Fibroblast of gingiva (primary cell): ENCODE results near the gene FEZF1.

Experiments
- DNase-seq: peaks from one replicate; pipeline ENCODE4 v3.0.0-alpha.2; 2011; ENCODE audit warnings: low read depth

FEZF1 gene

DNA sequence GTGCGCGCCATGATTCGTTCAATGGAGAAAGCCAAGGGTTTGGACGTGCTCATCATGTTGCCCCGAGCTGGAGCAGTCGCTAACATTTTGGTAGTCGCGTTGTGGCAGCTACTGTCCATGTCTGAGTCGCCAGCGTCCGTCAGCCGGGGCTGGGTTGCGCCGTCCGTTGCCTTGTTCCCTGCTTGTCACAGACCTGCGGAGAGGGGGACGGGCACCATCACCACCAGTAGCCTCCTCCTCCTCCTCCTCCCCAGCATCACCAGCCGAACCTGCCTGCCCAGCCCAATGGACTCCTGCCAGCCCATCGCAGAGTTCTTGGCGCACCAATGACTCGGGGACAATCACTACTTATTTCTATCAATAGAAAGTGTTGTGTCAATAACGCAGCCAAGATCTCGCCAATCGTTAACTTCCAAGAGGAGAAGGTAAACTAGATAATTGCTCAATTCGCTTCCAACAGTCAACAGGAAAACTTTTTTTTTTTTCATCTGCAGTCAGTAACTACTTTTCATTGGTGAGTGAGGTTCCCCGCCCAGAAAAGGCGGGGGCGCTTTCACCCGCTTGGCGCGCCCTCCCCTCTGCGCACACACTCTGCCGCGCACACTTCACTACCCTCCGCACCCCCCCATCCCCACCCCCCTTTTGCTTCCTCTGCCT is at the start of gene FEZF1:
TSS of gene FEZF1 (minus strand) at position 432 of the 657 bp plus-strand sequence. CDS start at position 119, 313 bp downstream.
- no peak for DNase-seq

DNA sequence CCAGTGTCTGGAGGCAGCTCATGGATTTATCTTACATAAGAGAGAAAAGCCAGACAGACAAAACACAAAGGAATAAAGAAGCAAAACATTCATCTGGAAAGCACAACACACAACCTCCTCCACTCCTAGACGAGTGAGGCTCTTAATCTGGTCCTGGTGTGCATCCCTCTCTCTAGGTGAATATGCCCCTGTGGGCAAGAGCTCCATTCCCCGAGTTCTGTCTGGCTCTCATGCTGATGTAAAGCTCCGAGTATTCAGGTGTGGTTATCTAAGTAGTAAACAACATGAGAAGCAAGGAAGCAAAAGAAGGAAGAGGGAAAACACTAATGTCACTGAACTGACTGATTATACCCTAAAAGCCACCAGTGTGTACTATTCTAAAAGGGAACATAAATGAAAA is 47.9 kb upstream of the FEZF1 start:
- no peak for DNase-seq

DNA sequence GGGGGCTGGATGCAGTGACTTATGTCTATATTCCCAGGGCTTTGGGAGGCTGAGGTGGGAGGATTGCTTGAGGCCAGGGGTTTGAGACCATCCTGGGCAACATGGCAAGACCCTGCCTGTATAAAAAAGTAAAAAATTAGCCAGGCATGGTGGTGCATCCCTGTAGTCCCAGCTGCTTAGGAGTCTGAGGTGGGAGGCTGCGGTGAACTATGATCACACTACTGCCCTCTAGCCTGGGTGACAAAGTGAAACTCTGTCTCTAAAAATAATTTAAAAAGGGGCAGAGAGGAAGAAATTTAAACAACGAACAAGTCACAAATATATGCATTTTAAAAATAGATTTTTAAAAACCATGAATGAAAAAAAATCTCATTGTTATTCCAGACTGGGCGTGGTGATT is 46.2 kb upstream of the FEZF1 start:
- no peak for DNase-seq

DNA sequence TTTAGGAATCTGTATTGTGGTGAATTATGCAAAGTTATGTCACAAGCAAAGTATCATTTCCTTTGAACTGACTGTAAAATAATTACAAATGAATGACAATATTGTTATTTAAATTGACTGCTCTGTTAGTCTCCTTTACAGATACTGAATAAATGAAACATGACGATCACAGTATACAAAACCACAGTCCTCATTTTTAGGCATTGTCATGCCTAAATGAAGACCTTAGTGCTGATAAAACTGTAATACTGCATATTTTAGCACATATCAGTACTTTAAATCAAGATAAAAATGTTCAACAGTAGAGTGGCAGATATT is 39.7 kb upstream of the FEZF1 start:
- no peak for DNase-seq

DNA sequence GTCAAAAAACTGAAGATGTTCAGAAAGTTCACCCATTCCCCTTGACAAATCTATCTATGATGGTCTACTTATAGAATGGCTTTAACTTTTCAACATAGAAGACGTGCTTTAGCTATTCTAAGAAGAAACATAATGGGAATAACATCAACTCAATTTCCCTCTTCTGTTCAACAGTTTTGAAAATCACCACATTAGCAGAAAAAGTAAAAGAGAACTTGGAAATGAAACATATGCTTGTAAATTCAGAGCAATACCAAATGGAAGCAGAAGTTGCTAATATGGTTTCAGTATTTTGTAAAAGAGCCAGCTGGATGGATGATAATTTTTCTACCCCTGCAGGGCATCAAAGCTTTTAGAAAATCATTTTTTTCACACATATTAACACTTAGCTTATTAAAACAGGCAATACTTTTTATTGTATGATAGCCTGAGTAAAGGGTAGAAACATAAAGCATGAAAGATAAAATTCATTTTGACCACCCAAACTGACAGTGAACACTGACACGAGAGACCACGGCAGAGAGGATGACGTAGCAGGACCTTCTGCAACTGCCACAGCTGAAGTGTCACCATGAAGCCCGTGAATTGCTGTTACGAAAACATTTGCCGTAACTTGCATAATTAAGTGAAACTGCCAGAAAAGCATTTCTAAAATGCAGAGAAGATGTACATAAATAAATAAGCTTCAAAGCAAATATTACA is 39.2 kb upstream of the FEZF1 start:
- no peak for DNase-seq

DNA sequence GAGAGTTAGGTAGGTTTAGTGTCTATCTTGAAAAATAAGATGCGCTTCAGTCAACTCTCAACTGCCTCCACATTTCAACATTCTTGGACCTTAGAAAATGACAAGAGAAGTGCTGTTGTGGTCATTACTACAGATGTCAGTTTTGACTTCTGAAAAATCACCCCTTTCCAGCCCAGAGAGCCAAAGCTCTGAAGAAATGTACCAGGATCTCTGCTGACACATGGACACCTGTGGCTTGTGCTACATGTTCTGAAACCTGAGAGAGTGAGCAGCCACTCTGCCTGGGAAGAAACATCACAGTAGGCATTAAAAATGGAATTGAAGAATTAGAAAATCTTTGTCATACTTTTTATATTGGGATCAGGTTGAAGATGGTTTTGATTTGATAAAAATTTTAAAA is 35.9 kb upstream of the FEZF1 start:
- no peak for DNase-seq

DNA sequence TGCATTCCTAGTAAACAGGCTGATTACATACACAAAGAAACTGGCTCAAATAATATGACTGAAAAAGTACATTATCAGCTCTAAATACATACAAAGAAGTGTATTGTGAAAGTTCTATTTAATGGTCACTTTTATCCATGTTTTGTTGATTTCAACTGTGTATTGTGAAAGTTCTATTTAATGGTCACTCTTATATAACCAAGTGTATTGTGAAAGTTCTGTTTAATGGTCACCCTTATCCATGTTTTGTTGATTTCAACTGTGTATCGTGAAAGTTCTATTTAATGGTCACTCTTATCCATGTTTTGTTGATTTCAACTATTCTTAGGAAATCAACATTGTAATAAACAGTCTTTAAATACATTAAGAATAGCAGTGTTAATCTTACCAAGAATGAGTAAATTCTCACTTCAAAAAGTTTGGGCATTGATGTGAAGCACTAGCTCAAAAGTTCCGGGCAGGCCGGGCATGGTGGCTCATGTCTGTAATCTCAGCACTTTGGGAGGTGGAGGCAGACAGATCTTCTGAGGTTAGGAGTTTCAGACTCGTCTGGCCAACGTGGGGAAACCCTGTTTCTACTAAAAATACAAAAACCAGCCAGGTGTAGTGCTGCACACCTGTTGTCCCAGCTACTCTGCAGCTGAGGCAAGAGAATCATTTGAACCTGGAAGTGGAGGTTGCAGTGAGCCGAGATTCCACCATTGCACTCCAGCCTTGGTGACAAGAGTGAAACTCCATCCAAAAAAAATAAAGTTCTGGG is 34.8 kb upstream of the FEZF1 start:
- no peak for DNase-seq

DNA sequence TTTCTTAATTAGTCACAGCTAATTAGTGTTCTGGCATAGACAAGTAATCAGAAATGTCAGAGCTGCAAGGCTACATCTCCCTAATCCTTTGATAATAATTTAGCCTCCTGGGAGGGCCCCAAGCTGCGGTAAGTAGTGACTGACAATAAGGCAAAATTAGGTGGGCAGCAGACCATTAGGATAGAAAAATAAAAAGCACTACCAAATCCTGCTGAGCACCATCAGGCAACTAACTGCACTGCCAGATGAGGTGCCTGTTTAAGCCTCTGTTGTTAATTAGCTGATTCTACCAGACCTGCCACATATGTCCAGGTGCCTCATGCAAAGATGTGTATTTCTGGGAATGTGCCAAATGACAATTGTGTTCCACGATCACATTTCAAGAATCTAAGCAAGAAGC is 32.5 kb upstream of the FEZF1 start:
- DNase-seq, result no peak

DNA sequence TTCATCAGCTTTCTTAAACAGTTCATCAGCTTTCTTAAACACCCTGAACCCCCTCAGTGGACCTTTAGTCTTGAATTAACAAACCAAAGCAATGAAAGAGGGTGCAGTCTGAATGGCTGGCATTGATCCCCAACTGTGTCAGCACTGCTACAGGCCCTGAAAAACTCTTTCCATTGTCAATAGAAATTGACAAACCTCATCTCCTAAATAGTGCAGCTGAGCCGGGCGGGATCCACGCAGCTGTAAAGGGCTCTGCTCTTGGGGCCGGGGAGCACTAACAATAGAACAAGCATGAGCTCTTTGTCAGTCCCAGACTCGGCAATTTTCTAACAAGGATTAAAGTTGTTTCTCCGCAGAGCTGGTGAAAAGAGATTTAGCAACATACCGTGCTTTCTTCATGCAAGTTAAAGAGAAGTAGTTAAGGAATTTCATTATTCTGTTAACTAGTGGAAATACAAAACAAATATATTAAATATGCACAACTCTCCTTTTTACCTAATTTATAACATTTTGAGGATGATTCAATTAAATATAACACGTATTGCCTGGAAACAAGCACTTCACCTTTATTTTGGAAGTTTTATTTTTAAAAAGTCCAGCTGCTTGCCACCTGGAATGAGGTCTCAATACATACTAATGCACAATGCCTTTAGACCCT is 24.7 kb upstream of the FEZF1 start:
- DNase-seq, result no peak

DNA sequence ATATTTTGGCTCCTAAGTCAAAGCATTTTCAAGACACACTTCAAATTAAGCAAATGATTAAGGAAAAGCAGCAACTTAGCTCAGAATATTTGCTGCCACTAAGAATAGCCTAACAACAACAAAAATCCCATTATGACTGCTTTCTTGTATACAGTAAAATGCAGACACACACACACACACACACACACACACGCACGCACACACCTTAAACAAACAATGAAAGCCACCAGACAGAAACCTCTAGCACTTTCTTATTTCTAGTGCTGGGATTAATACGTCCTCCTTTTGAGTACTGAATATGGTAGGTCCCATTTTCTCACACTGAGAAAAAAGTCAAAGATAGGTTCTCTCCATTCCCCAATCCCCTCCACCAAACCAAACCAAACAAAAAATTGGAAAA is 23.4 kb upstream of the FEZF1 start:
- DNase-seq, result no peak

DNA sequence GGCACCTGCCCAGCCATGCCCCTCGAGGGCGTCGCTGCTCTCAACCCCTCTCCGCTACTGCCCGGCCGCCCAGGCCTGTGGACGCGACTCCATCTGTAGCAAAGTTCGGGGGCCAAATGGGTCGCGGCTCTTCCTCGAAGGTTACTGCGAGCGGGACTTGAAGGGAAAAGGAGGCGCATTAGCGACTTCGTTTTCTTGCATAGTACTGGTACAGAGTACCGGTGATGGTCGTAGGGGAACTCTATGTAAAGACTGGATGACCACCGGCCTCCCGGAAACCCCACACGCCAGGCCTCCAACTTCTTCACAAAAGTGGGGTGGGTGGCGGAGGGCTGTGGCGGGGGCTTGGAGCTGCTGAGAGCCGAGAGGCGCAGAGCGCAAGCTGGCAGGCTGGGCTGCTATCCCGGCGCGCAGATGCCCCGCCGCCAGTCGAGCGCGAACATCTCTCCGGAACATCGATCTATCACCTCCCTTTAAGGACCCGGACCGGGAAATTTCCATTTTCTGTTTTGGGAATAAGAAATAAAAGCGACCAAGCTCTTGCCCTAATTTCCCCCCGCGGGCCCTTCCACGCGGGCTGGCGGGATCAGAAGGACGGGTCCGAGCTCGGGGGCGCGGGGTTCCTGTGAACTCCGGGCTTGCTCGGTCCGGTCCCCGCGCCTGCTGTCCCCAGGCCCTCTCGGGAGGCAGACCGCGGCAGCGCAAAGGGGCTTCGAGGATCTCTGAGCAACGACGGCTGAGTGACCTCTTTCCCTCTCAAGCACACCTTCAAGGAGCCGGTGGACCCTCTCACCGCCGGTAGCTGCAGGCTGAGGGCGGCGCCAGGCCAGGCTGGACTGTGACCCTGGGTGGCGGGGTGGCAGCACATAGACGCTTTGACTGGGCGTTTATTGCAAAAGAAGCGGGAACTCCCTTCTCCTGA is 12.2 kb upstream of the FEZF1 start:
- no peak for DNase-seq

DNA sequence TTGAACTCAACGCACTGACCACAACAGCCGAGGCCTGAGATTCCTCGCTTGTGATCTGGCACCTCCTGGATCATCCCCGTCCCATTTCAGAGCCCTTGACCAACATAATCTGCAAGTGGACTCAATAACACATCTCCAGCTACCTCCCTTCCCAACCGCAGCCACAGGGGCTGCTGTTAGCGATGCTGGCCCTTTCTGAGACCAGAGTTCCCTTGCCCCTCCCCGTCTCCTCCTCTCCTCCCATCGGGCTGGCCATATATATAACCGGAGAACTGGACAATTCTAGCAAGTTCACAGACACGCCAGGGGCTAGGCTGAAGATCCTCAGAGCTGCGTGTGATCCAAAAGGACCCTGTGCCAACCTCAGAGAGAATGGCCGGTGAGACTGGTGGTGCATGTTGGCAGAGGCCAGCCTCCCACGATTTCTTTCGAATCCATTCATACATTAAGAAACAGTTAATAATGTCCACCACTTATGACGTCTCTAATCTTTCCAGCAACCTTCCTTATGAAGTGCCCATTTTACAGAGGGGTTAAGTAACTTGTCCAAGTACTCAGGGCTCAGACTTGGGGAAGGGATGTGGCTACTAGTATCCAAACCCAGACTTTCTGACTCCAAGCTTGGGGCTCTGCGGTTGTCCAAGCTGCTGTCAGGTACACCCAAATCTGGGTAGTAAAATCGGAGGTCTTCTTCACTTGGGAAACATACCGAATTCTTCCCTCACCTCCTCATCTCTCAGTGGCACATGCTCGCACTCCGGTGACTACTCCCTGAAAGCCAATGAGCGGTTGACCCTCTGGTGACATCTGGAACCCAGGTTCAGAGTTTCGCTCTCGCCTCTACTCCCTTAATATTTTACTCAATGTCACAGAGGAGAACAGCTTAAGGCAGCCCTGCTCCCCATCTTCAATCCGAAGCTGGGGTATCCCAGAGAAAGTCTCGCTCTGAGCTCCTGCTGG is 11.2 kb upstream of the FEZF1 start:
- DNase-seq, result no peak

DNA sequence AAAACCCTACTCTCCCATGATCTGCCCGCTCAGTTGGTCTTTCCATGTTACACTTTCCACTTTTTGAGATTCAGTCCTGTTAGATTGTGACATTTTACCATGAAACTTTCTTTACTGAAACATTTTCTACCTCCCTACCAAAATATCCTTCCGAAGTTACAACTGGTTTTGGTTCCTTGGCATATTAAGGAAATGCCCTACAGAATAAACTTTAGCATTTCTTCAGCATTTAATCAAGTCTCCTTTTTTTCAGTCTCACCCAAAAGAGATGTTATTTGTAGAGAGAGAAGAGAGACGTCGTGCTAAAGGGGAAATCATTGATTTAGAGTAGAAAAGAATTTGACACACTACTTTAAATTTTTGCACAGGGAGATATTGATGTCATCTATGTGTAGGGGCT is 9.7 kb upstream of the FEZF1 start:
- DNase-seq, result no peak

DNA sequence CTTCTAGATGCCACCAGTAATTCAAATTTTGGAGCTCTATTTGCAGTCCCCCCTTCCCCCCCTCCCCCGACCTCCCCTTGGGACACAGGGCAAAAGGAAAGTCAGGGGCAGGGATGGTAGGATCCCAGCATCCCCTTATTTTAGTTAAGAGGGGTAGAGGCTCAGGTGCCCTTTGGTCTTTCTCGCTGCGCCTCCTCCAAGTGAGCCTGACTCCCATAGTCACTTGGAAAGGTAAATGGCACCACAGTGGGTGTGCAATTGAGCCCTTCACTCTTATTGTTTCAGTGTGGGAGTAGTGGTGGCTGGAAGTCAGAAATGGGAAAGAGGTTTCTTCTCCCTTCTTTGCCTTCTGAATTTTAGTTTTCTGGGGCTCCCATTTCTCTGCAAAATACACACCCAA is 8.2 kb upstream of the FEZF1 start:
- DNase-seq, result no peak

DNA sequence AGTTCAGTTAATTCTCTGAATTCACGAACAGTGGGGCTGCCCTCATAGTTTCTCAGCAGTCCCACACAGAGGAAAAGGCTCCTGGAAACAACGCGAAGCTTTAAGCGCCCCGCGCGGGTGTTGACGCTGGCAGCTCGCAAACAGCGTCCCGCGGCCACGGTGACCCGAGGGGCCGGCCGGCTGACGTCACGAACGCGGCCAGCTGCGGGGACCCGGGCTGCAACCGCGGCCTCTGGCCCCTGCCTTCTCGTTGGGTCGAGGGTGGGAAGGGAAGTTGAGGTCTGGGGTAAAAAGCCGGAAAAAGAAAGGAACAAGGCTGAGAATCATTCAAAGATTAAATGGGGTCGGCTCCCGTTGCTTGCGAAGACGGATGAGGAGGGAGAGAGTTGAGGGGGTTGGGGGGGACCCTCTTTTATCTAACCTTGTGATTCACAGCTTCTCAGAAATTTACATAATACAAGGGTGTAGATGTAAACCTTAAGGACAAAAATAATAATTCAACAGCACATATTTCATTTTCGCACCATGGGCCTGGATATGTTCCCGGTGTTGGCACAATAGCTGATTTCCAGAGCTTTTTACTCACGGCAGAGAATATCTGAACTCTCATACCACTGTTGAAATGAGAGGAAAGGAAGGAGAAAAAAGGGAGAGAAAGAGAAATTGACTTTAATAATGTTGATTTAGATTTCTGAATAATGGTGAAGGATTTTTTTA is 7.3 kb upstream of the FEZF1 start:
- no peak for DNase-seq

DNA sequence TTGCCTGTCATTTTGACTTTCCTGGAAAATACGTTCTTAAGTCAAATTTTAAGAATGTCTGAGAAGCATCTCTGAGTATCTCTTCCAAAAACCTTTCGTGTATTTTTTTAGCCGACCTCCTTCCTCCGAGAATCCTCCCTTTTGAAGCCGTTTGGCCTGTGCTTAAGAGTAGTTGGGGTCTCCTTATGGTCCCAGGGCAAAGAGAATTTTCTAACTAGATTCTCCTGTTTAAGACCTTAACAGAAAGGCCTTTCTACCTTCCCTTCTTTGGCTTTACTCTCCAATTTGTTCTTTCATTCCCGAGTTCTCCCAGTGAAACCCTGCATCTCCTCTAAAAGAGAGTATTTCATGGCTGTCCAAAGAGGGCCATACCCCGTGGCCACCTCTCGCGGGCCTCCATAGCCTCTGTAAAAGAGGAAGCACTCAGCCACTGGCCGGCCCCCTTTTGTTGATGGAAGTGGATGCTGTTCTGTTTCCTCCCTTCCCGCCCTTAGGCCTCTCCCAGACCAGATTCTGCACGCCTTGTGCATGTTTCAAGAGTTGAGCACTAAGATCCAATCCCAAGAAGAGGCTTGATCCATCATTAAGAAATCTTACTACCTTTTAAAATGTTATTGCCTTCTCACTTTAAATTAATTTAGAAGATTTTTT is 6.6 kb upstream of the FEZF1 start:
- DNase-seq, result no peak

DNA sequence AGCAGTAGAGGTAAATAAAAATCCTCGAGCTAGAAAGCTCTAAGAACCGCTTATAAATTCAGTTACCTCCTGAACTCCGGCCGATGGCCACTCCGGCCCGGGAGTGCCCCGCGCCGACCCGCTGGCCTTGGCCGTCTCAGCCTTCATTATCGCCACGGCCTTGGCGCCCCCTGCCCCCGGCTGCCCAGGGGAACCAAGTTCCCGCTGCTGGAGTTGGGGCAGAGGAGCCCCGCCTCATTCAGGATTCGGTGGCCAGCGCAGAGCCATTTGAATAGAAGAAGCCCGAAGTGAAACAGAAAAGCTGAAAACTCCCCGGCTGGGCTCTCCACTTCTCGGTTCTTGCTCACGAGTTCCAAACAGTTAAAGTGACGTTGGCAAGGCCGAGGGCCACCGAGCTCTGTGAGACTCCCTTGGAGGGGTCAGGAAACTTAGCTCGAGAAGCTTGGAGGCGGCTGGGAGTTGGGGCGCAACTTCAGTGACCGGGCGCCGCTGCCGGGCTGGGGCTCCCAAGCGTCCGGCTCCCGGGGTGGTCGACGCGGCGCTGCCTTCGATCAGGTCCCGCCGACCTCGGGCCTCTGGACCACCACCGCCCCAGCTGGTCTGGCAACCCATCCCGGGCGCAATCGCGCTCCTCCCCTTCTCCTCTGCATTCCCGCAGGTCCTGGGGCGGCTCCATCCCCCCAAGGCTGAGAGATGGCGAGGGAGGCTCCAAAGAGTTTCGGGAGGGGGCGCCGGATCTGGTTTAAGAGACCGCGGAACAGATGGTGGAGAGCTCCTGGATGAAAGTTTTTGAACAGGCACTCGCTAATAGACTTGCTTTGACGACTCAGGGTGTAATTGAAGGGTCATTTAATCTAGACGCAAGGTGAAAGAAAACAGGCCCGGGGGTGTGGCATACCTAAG is 5.8 kb upstream of the FEZF1 start:
- peak; percentile 8 for DNase-seq

DNA sequence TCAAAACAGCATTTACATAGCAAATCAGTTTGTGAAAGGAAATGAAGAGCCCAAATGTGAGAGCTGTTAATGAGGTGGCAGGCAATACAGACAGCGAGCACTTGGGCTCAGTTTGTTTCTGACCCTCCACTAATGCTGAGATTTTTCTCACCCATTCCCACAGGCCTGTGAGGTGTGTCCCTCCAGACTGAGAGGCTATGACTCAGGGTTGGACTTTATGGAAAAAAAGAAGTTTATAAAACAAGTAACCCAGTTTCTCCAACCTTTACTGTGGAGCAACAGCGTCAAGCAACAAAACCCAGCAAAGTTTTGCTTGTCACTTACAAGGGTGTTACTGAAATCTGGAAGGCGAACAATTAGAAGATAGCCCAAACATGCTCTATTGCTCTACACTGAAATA is 4.9 kb upstream of the FEZF1 start:
- DNase-seq, result no peak
